HEK293 (cell line): ENCODE measurements around the gene UBAC2.

ENCODE experiments used
- CTCF ChIA-PET: fragments of 350-600 bp; formaldehyde crosslinking; extraction: SDS; loops from one replicate; lab custom pipeline; 2021; ENCODE audit warnings: antibody characterized with exemption; lab: Yijun Ruan, JAX
- POLR2A ChIA-PET: fragments of 300-600 bp; formaldehyde crosslinking; extraction: SDS; loops from one replicate; lab custom pipeline; 2020; ENCODE audit warnings: antibody characterized with exemption, inconsistent platforms; lab: Yijun Ruan, JAX
- H3K27ac ChIP-seq: fragments of 200-500 bp; sonication (Bioruptor generic); 2 replicates; pipeline ENCODE4 v1.5.1; 2014; ENCODE audit warnings: low read depth, low read length, control low read depth, inconsistent platforms; ENCODE audit errors: extremely low read depth
- H3K36me3 ChIP-seq, 2 experiments: fragments of 200-500 bp in 1 of 2; sonication (Bioruptor generic) in 1 of 2; 1 replicate in 1 of 2; 2 replicates in 1 of 2; pipeline ENCODE4 v1.5.1; 2014 to 2017; ENCODE audit warnings: inconsistent platforms in 2 of 2, low read length in 2 of 2; ENCODE audit not compliant: control insufficient read depth in 2 of 2, insufficient read depth in 1 of 2
- H3K4me1 ChIP-seq: fragments of 200-500 bp; sonication (Bioruptor generic); 2 replicates; pipeline ENCODE4 v1.5.1; 2014; ENCODE audit warnings: mild to moderate bottlenecking, low read length, inconsistent platforms; ENCODE audit not compliant: control insufficient read depth, insufficient read depth
- H3K4me3 ChIP-seq: 2 replicates; pipeline ENCODE4 v1.5.1; 2011; ENCODE audit warnings: low read depth, mild to moderate bottlenecking, control low read depth, low read length, moderate library complexity
- H3K9me3 ChIP-seq: fragments of 200-500 bp; sonication (Bioruptor generic); 2 replicates; pipeline ENCODE4 v1.5.1; 2014; ENCODE audit warnings: low read depth, low read length, inconsistent platforms; ENCODE audit not compliant: control insufficient read depth, insufficient read depth
- GLIS2 ChIP-seq: fragments of 450-650 bp; formaldehyde crosslinking; IDR thresholded peaks from 2 replicates; pipeline ENCODE4 v1.5.1; 2016; ENCODE audit warnings: missing biosample characterization, missing genetic modification characterization
- KLF7 ChIP-seq: fragments of 450-650 bp; formaldehyde crosslinking; IDR thresholded peaks from 2 replicates; pipeline ENCODE4 v1.5.1; 2016; ENCODE audit warnings: missing biosample characterization, missing genetic modification characterization, borderline replicate concordance
- ZBTB20 ChIP-seq: fragments of 450-650 bp; formaldehyde crosslinking; IDR thresholded peaks from 2 replicates; pipeline ENCODE4 v1.5.1; 2016; ENCODE audit warnings: missing biosample characterization, missing genetic modification characterization
- ZBTB21 ChIP-seq: fragments of 450-650 bp; formaldehyde crosslinking; IDR thresholded peaks from 2 replicates; pipeline ENCODE4 v1.5.1; 2017; ENCODE audit warnings: missing biosample characterization, missing genetic modification characterization
- ZIC2 ChIP-seq: fragments of 450-650 bp; formaldehyde crosslinking; IDR thresholded peaks from 2 replicates; pipeline ENCODE4 v1.5.1; 2016; ENCODE audit warnings: missing biosample characterization, missing genetic modification characterization
- ZNF155 ChIP-seq: fragments of 450-650 bp; formaldehyde crosslinking; IDR thresholded peaks from 2 replicates; pipeline ENCODE4 v1.5.1; 2016; ENCODE audit warnings: missing biosample characterization, missing genetic modification characterization
- ZNF157 ChIP-seq: fragments of 450-650 bp; formaldehyde crosslinking; IDR thresholded peaks from 2 replicates; pipeline ENCODE4 v1.5.1; 2016; ENCODE audit warnings: missing biosample characterization, missing genetic modification characterization
- ZNF169 ChIP-seq: fragments of 450-650 bp; formaldehyde crosslinking; IDR thresholded peaks from 2 replicates; pipeline ENCODE4 v1.5.1; 2016; ENCODE audit warnings: missing biosample characterization, missing genetic modification characterization
- ZNF404 ChIP-seq: fragments of 450-650 bp; formaldehyde crosslinking; IDR thresholded peaks from 2 replicates; pipeline ENCODE4 v1.5.1; 2017; ENCODE audit warnings: missing biosample characterization, missing genetic modification characterization
- ZNF473 ChIP-seq: fragments of 450-650 bp; formaldehyde crosslinking; IDR thresholded peaks from 2 replicates; pipeline ENCODE4 v1.5.1; 2017; ENCODE audit warnings: missing biosample characterization, missing genetic modification characterization
- ZNF530 ChIP-seq: fragments of 450-650 bp; formaldehyde crosslinking; IDR thresholded peaks from 2 replicates; pipeline ENCODE4 v1.5.1; 2016; ENCODE audit warnings: low read depth, missing biosample characterization, missing genetic modification characterization
- ZNF558 ChIP-seq: fragments of 450-650 bp; formaldehyde crosslinking; IDR thresholded peaks from 2 replicates; pipeline ENCODE4 v1.5.1; 2016; ENCODE audit warnings: missing biosample characterization, missing genetic modification characterization
- TF ChIP-seq, protein P1 (sequence below): fragments of 450-650 bp; formaldehyde crosslinking; IDR thresholded peaks from 2 replicates; pipeline ENCODE4 v1.5.1; 2016; ENCODE audit warnings: missing biosample characterization, missing genetic modification characterization
- TF ChIP-seq, protein P2 (sequence below): fragments of 450-650 bp; formaldehyde crosslinking; IDR thresholded peaks from 2 replicates; pipeline ENCODE4 v1.5.1; 2016; ENCODE audit warnings: missing biosample characterization, missing genetic modification characterization, borderline replicate concordance
- TF ChIP-seq, protein P3 (sequence below): fragments of 450-650 bp; formaldehyde crosslinking; IDR thresholded peaks from 2 replicates; pipeline ENCODE4 v1.5.1; 2017; ENCODE audit warnings: missing biosample characterization, missing genetic modification characterization
- TF ChIP-seq, protein P4 (sequence below): fragments of 450-650 bp; formaldehyde crosslinking; IDR thresholded peaks from 2 replicates; pipeline ENCODE4 v1.5.1; 2016; ENCODE audit warnings: missing biosample characterization, missing genetic modification characterization, borderline replicate concordance

UBAC2 gene

DNA sequence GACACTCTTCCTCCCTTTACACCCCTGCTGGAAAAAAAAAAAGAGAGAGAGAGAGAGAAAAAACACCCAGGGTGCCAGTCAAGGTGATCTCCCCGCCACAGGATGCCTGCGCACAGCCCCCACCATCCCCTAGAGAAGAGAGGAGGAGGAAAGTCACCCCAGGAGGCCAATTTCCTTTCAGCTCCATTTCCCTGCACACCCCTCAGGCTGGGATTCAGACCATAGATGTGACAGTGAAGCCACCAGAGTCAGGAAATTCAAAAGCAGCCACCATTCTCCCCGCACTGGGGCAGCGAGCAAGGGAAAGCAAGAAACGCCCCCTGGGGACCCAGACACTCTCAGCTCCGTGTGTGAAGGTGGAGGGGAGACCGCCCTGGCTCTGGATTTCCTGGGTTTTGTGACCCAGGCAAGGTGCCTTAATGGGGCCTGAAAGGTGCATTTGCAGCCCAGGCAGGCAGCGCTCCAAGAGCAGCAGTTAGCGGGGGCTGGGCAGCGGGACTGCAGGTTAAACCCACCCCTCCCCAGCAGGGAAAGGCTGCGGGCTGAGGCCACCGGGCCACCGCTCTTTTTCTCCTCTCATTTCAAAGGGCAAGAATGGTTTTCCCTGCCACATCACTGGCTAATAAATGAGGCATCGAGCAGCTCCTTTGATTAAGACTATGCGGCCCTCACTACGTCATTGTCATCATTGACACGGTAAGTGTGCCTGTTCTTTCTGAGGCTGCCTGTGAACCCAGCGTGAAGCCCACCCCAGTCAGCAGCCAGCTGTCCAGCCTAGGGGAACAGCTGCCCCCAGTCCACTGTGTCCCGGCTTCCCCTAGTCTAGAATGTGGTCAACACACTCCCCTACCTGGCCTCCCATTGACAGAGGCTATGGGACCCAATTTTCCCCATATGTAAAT is 216.8 kb downstream of the UBAC2 start:
- ChIA-PET CTCF (interaction anchor here (1.4 to 4.9 kb wide), 3 partner anchors 19 to 148 kb away, joined by 3 to 26 read pairs (median 5); no protein-coding TSS in a partner anchor), POLR2A (no interaction called here)
- TF ChIP-seq ZNF155 (tag by site-specific recombination): no peak
- TF ChIP-seq ZIC2 (tag by site-specific recombination): peak; percentile 27; the same call in 1 of the 2 replicates
- H3K4me3 ChIP-seq: no peak overlapping the region
- H3K4me1 ChIP-seq: no peaks in the 10 kb centered on the region
- no peaks in the 10 kb centered on the region for H3K36me3 ChIP-seq
- H3K9me3 ChIP-seq: no peaks in the 10 kb centered on the region
- H3K27ac ChIP-seq: no peak overlapping the region

DNA sequence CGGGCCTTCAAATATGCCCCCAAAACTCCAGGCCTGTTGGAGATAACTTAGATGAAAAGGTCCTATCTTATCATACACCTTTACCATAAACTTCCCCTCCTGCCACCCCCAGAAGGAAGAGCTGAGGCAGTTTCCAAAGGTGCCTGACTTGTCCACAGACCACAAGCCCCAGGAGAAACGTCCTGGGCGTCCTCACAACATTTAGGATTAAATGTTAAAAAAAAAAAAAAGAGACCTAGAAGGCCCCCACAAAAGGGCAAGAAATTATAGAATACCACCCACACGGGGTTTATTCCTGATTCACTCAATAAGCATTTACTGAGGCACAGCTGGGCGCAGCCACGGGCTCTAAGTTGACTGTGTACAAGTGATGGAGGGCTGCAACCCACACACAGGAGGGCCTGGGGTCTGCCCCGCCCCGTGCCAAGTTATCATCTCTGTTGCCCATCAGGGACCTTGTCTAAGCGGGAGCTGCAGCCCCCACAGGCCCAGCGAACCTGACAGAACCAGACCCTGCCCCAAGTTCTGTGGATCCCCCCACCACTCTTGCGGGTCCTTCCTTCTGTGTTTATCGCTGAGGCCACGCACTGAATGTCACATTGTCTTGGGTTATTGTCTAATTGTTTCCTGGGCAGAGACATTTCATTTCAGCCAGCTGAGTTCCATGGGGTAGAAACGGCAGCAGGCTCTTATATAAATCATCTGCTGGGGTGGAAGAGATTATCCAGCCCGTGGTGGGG is 217.6 kb downstream of the UBAC2 start:
- CTCF ChIA-PET: interaction anchor here (0.7 to 4.9 kb wide), 4 partner anchors 18 to 242 kb away, joined by 3 to 26 read pairs (median 4); no protein-coding TSS in a partner anchor
- TF ChIP-seq, protein P1, sequence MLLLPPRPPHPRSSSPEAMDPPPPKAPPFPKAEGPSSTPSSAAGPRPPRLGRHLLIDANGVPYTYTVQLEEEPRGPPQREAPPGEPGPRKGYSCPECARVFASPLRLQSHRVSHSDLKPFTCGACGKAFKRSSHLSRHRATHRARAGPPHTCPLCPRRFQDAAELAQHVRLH: no peak
- TF ChIP-seq ZNF473 (tag by site-specific recombination) (no peak), ZNF157 (no peak), ZIC2 (tag by site-specific recombination) (no peak)
- TF ChIP-seq, protein P2, sequence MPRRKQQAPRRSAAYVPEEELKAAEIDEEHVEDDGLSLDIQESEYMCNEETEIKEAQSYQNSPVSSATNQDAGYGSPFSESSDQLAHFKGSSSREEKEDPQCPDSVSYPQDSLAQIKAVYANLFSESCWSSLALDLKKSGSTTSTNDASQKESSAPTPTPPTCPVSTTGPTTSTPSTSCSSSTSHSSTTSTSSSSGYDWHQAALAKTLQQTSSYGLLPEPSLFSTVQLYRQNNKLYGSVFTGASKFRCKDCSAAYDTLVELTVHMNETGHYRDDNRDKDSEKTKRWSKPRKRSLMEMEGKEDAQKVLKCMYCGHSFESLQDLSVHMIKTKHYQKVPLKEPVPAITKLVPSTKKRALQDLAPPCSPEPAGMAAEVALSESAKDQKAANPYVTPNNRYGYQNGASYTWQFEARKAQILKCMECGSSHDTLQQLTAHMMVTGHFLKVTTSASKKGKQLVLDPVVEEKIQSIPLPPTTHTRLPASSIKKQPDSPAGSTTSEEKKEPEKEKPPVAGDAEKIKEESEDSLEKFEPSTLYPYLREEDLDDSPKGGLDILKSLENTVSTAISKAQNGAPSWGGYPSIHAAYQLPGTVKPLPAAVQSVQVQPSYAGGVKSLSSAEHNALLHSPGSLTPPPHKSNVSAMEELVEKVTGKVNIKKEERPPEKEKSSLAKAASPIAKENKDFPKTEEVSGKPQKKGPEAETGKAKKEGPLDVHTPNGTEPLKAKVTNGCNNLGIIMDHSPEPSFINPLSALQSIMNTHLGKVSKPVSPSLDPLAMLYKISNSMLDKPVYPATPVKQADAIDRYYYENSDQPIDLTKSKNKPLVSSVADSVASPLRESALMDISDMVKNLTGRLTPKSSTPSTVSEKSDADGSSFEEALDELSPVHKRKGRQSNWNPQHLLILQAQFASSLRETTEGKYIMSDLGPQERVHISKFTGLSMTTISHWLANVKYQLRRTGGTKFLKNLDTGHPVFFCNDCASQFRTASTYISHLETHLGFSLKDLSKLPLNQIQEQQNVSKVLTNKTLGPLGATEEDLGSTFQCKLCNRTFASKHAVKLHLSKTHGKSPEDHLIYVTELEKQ: no peak
- Histone ChIP-seq H3K36me3 (no peaks in the 10 kb centered on the region), H3K4me3 (no peak overlapping the region), H3K4me1 (no peaks in the 10 kb centered on the region), H3K9me3 (no peaks in the 10 kb centered on the region), H3K27ac (no peak overlapping the region)
- POLR2A ChIA-PET: no interaction called here

DNA sequence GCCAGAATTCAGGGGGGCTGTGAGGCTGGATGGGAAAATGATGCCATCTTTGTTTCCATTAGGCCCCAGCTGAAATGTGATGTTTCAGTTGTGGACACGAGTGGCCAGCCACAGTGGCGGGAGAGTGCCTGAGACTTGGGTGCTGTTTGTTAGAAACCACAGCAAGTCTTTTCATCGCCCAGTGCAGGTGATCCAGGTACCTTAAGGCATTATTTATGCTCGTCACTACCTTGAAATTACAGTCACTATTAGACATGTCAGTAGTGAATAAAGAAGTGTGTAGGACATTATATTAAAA is 218.1 kb downstream of the UBAC2 start:
- no peak for TF ChIP-seq ZNF404 (tag by site-specific recombination)
- TF ChIP-seq ZNF473 (tag by site-specific recombination): no peak
- TF ChIP-seq ZNF558 (tag by site-specific recombination): no peak
- no peak for TF ChIP-seq ZBTB21 (tag by site-specific recombination)
- TF ChIP-seq ZNF169 (tag by site-specific recombination): no peak
- TF ChIP-seq ZBTB20 (tag by site-specific recombination): no peak
- no peak for TF ChIP-seq GLIS2 (tag by site-specific recombination)
- TF ChIP-seq, protein P3, sequence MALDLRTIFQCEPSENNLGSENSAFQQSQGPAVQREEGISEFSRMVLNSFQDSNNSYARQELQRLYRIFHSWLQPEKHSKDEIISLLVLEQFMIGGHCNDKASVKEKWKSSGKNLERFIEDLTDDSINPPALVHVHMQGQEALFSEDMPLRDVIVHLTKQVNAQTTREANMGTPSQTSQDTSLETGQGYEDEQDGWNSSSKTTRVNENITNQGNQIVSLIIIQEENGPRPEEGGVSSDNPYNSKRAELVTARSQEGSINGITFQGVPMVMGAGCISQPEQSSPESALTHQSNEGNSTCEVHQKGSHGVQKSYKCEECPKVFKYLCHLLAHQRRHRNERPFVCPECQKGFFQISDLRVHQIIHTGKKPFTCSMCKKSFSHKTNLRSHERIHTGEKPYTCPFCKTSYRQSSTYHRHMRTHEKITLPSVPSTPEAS (tag by site-specific recombination): no peak
- TF ChIP-seq, protein P4, sequence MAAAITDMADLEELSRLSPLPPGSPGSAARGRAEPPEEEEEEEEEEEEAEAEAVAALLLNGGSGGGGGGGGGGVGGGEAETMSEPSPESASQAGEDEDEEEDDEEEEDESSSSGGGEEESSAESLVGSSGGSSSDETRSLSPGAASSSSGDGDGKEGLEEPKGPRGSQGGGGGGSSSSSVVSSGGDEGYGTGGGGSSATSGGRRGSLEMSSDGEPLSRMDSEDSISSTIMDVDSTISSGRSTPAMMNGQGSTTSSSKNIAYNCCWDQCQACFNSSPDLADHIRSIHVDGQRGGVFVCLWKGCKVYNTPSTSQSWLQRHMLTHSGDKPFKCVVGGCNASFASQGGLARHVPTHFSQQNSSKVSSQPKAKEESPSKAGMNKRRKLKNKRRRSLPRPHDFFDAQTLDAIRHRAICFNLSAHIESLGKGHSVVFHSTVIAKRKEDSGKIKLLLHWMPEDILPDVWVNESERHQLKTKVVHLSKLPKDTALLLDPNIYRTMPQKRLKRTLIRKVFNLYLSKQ: no peak
- TF ChIP-seq KLF7: no peak
- no peak for TF ChIP-seq ZNF530
- POLR2A ChIA-PET: no interaction called here
- no peak overlapping the region for H3K27ac ChIP-seq
- H3K4me1 ChIP-seq: no peaks in the 10 kb centered on the region
- no peak overlapping the region for H3K4me3 ChIP-seq
- no peaks in the 10 kb centered on the region for H3K9me3 ChIP-seq
- H3K36me3 ChIP-seq: no peaks in the 10 kb centered on the region
- CTCF ChIA-PET: interaction anchor here (0.7 to 4.9 kb wide), 4 partner anchors 17 to 242 kb away, joined by 3 to 26 read pairs (median 4); no protein-coding TSS in a partner anchor
